Measurements from ENCODE around the gene FCRL6.

Gene FCRL6

GRCh38 chr1:159783724-159784123 is 18.4 kb upstream of the FCRL6 start:
- ChIA-PET CTCF (interaction anchor here (0.6 to 0.7 kb wide), 3 partner anchors 108 to 1656 kb away, joined by 3 read pairs; no protein-coding TSS in a partner anchor), POLR2A (no interaction called here)
- Histone ChIP-seq H3K9me3 (ENCODE audit: control insufficient read depth, insufficient read depth, low read depth, low read length) (no peaks in the 10 kb centered on the region), H3K27ac (ENCODE audit: extremely low read depth, low read depth, low read length) (no peak overlapping the region), H3K4me3 (ENCODE audit: low read depth, low read length) (no peak overlapping the region), H3K4me1 (ENCODE audit: control insufficient read depth, insufficient read depth, low read length) (0 out of 2 replicates have a peak, but pooled peaks cover 4% of the 10 kb centered on the region), H3K36me3 (ENCODE audit: control insufficient read depth in 2 of 2, insufficient read depth in 1 of 2, low read length in 2 of 2) (no peaks in the 10 kb centered on the region)
- TF ChIP-seq ZBTB6 (tag by site-specific recombination; IDR thresholded peaks at IDR 0.05) (no peak), INSM2 (tag by site-specific recombination; IDR thresholded peaks at IDR 0.05) (no peak), GLIS1 (tag by site-specific recombination; IDR thresholded peaks at IDR 0.05) (no peak), ZNF362 (tag by site-specific recombination; IDR thresholded peaks at IDR 0.05) (no peak), ZNF747 (tag by site-specific recombination; IDR thresholded peaks at IDR 0.05) (no peak), ZBTB48 (tag by site-specific recombination; IDR thresholded peaks at IDR 0.05) (no peak), YY2 (tag by site-specific recombination; IDR thresholded peaks at IDR 0.05) (no peak), ZNF23 (tag by site-specific recombination; IDR thresholded peaks at IDR 0.05; ENCODE audit: borderline replicate concordance) (no peak), ZNF704 (tag by site-specific recombination; IDR thresholded peaks at IDR 0.05) (no peak), ZNF211 (tag by site-specific recombination; IDR thresholded peaks at IDR 0.05; ENCODE audit: low read depth) (no peak), ZNF473 (tag by site-specific recombination; IDR thresholded peaks at IDR 0.05) (no peak), ZNF266 (tag by site-specific recombination; IDR thresholded peaks at IDR 0.05; ENCODE audit: low read depth) (no peak), ZNF623 (tag by site-specific recombination; IDR thresholded peaks at IDR 0.05) (no peak), KLF8 (tag by site-specific recombination; IDR thresholded peaks at IDR 0.05) (no peak), ZNF248 (tag by site-specific recombination; IDR thresholded peaks at IDR 0.05) (no peak), ZBTB11 (tag by site-specific recombination; conservative IDR thresholded peaks at IDR 0.05; ENCODE audit: low read depth) (no peak)

GRCh38 chr1:159786465-159786864 is 15.7 kb upstream of the FCRL6 start:
- CTCF ChIA-PET, result interaction anchor here (0.6 to 2.7 kb wide), 5 partner anchors 9 to 220 kb away, joined by 3 to 16 read pairs (median 3); no protein-coding TSS in a partner anchor
- Histone ChIP-seq H3K4me3 (ENCODE audit: low read depth, low read length) (no peak overlapping the region), H3K9me3 (ENCODE audit: control insufficient read depth, insufficient read depth, low read depth, low read length) (no peaks in the 10 kb centered on the region), H3K4me1 (ENCODE audit: control insufficient read depth, insufficient read depth, low read length) (0 out of 2 replicates have a peak, but pooled peaks cover 4% of the 10 kb centered on the region), H3K36me3 (ENCODE audit: control insufficient read depth in 2 of 2, insufficient read depth in 1 of 2, low read length in 2 of 2) (no peaks in the 10 kb centered on the region), H3K27ac (ENCODE audit: extremely low read depth, low read depth, low read length) (no peak overlapping the region)
- POLR2A ChIA-PET, result no interaction called here
- TF ChIP-seq ZNF449 (tag by site-specific recombination; IDR thresholded peaks at IDR 0.05) (no peak), PBX3 (CRISPR knock-in tag; IDR thresholded peaks at IDR 0.05) (no peak), ZNF473 (tag by site-specific recombination; IDR thresholded peaks at IDR 0.05) (no peak), ZNF2 (tag by site-specific recombination; IDR thresholded peaks at IDR 0.05) (no peak), ZNF560 (tag by site-specific recombination; IDR thresholded peaks at IDR 0.05; ENCODE audit: borderline replicate concordance) (no peak), PRDM6 (tag by site-specific recombination; IDR thresholded peaks at IDR 0.05) (peak; percentile 23; the same call in 1 of the 2 replicates), SALL2 (tag by site-specific recombination; IDR thresholded peaks at IDR 0.05; ENCODE audit: borderline replicate concordance) (no peak)

Measured in HEK293 (cell line).